ENCODE results near the gene PCYT2.
"Not testable (repeated sequence)": the region's sequence is repeated elsewhere in the genome, so short reads cannot be mapped to it uniquely, and the experiment has no call there.

Gene PCYT2

GRCh38 chr17:81921996-81922565 is 10.9 kb upstream of the PCYT2 start:
- no peak for TF ChIP-seq CTCF (IDR thresholded peaks at IDR 0.05; ENCODE audit: low read depth, low read length)
- in situ Hi-C loops (cut with HindIII; ENCODE audit: low sequenced_read_pairs), result no loop called here
- no peak for DNase-seq (ENCODE audit: low read depth, low spot score)
- H3K4me3 ChIP-seq (ENCODE audit: low read depth, low read length), result no peak overlapping the region

GRCh38 chr17:81921537-81921862 is 10.3 kb upstream of the PCYT2 start:
- TF ChIP-seq CTCF (IDR thresholded peaks at IDR 0.05; ENCODE audit: low read depth, low read length), result no peak
- in situ Hi-C loops (cut with HindIII; ENCODE audit: low sequenced_read_pairs), result no loop called here
- DNase-seq (ENCODE audit: low read depth, low spot score), result no peak
- H3K4me3 ChIP-seq (ENCODE audit: low read depth, low read length), result no peak overlapping the region

- DNase-seq (ENCODE audit: low read depth, low spot score), result no peak
- no peak overlapping the region for H3K4me3 ChIP-seq (ENCODE audit: low read depth, low read length)
- TF ChIP-seq CTCF (IDR thresholded peaks at IDR 0.05; ENCODE audit: low read depth, low read length), result no peak
- in situ Hi-C loops (cut with HindIII; ENCODE audit: low sequenced_read_pairs), result no loop called here
Measured at GRCh38 chr17:81920612-81921536, 9.7 kb upstream of the PCYT2 start.

GRCh38 chr17:81918832-81919545 is 7.8 kb upstream of the PCYT2 start:
- H3K4me3 ChIP-seq (ENCODE audit: low read depth, low read length), result no peak overlapping the region
- no peak for DNase-seq (ENCODE audit: low read depth, low spot score)
- in situ Hi-C loops (cut with HindIII; ENCODE audit: low sequenced_read_pairs), result no loop called here

GRCh38 chr17:81918333-81918669 is 7.1 kb upstream of the PCYT2 start:
- DNase-seq (ENCODE audit: low read depth, low spot score); H3K4me3 ChIP-seq (ENCODE audit: low read depth, low read length); in situ Hi-C loops (cut with HindIII; ENCODE audit: low sequenced_read_pairs): not testable (repeated sequence)

More at GRCh38 chr17:81918832-81919545, 7.8 kb upstream of the PCYT2 start:
- no peak for TF ChIP-seq CTCF (IDR thresholded peaks at IDR 0.05; ENCODE audit: low read depth, low read length)

- DNase-seq (ENCODE audit: low read depth, low spot score), result peak; percentile 61
- no peak for TF ChIP-seq CTCF (IDR thresholded peaks at IDR 0.05; ENCODE audit: low read depth, low read length)
- in situ Hi-C loops (cut with HindIII; ENCODE audit: low sequenced_read_pairs), result no loop called here
- H3K4me3 ChIP-seq (ENCODE audit: low read depth, low read length), result peak within 1 kb of the TSS; percentile 56
Measured at GRCh38 chr17:81917565-81918332, 6.5 kb upstream of the PCYT2 start, which contains the start of gene SIRT7. Gene SIRT7 (minus strand): TSS chr17:81918176. CDS start chr17:81918131, 45 bp downstream.

Measured in astrocyte of the spinal cord (primary cell).